Measurements from ENCODE around the gene LOXHD1. TPM values are rescaled to one million over a fixed set of nuclear protein-coding genes. Genes with fewer than 3 reads are reported as not detected.

LOXHD1 gene
- total RNA-seq, 6 donors from 2014 or later = 0.30 to 7.3 (median 1.00) TPM

DNA sequence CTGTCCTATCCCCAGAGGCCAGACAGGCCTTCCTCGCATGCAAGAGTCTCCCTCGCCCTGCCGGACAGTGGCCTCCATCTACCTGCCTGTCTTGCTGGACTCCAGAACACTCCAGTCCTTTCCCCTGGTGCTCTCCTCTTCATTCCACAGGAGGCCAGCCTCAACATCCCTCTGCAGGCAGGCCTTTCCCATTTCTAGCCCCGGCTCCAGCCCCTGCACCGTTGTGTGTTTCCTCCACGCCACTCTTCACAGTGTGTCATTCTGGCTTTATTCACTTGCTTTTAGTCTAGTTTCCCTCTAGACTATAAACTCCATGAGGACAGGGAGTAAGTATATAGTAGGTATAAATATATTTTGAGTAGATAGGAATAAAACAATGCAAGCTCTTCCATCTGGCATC is 81.2 kb downstream of the LOXHD1 start:
- ATAC-seq (ENCODE audit: low FRiP score in 2 of 2) (no peak), DNase-seq (no peak)
- Histone ChIP-seq H3K9me3 (peaks cover 0 to 2% (median 0%) of the 10 kb centered on the region in 4 donors), H3K36me3 (no peaks in the 10 kb centered on the region), H3K4me3 (no peak overlapping the region), H3K4me1 (no peaks in the 10 kb centered on the region), H3K27me3 (no peaks in the 10 kb centered on the region), H3K27ac (no peak overlapping the region)
- TF ChIP-seq, protein P1, sequence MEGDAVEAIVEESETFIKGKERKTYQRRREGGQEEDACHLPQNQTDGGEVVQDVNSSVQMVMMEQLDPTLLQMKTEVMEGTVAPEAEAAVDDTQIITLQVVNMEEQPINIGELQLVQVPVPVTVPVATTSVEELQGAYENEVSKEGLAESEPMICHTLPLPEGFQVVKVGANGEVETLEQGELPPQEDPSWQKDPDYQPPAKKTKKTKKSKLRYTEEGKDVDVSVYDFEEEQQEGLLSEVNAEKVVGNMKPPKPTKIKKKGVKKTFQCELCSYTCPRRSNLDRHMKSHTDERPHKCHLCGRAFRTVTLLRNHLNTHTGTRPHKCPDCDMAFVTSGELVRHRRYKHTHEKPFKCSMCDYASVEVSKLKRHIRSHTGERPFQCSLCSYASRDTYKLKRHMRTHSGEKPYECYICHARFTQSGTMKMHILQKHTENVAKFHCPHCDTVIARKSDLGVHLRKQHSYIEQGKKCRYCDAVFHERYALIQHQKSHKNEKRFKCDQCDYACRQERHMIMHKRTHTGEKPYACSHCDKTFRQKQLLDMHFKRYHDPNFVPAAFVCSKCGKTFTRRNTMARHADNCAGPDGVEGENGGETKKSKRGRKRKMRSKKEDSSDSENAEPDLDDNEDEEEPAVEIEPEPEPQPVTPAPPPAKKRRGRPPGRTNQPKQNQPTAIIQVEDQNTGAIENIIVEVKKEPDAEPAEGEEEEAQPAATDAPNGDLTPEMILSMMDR (IDR thresholded peaks at IDR 0.05) = no peak
- TF ChIP-seq EP300 (IDR thresholded peaks at IDR 0.05) (no peak), POLR2A (IDR thresholded peaks at IDR 0.05) (no peak), POLR2AphosphoS5 (IDR thresholded peaks at IDR 0.05) (no peak)
- WGBS, 2 donors = 96 to 97% methylated on average over 6 of the region's 6 CpGs

DNA sequence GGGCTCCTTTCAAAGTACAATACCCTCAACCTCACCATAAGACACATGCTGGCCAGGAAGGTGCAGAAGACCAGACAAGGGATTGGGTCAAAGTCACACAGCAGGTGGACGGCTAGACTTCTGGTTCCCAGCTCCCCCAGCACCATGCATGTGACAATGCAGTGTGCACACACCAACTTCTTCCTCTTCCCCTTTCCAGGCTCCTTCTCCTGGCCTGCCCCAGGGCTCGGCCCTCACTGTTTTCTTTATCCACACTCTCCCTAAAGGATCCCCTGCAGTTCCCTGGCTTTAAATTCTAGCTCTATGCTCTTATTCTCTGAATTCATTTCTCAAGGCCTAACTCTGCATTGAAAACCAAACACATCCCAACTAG is 82.3 kb downstream of the LOXHD1 start:
- Histone ChIP-seq H3K27me3 (no peaks in the 10 kb centered on the region), H3K27ac (no peak overlapping the region), H3K4me3 (no peak overlapping the region), H3K36me3 (no peaks in the 10 kb centered on the region), H3K9me3 (no peaks in the 10 kb centered on the region), H3K4me1 (no peaks in the 10 kb centered on the region)
- 68 to 73% methylated on average over 2 of the region's 2 CpGs for WGBS, 2 donors
- no peak for ATAC-seq (ENCODE audit: low FRiP score in 2 of 2)
- no peak for DNase-seq
- TF ChIP-seq POLR2A (IDR thresholded peaks at IDR 0.05) (no peak), POLR2AphosphoS5 (IDR thresholded peaks at IDR 0.05) (no peak), EP300 (IDR thresholded peaks at IDR 0.05) (no peak)
- TF ChIP-seq, protein P1 (IDR thresholded peaks at IDR 0.05) = no peak

DNA sequence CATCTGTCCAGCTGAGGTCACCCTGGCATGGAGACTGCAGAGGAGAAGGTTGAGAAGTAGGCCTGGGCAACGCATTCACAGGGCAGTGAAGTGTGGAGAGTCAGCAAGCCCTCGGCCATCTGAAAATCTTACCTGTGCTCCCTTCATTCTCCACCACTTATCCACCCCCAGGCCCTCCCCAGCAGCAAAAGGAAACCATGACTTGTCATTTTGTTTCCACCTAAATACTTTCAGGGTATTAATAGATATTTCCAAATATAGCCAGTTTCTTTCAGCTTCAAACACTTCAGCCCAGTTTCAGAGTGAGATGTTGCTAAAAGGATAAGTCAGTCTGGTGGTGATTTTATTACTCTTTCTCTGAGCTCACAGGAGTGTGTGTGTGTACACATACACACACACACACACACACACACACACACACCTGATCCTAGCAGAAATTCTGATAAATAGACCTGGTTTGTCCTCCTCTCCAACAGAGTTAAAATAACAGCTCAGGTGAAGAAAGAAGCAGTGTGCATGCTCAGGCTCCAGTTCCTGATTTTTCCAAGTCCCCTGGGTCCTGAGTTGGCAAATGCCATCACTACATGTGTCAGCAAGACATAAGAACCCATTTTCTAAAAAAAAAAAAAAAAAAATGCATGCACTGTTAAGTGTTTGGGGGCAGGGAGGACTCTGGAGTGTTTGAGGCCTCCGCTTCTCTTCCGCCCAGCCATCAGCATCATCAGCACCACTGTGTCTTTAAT is 82.8 kb downstream of the LOXHD1 start:
- Histone ChIP-seq H3K4me3 (no peak overlapping the region), H3K27me3 (no peaks in the 10 kb centered on the region), H3K36me3 (no peaks in the 10 kb centered on the region), H3K4me1 (no peaks in the 10 kb centered on the region), H3K27ac (no peak overlapping the region), H3K9me3 (no peaks in the 10 kb centered on the region)
- WGBS, 2 donors = 89 to 94% methylated on average over 4 of the region's 4 CpGs
- TF ChIP-seq POLR2A (IDR thresholded peaks at IDR 0.05) (no peak), POLR2AphosphoS5 (IDR thresholded peaks at IDR 0.05) (no peak), EP300 (IDR thresholded peaks at IDR 0.05) (no peak)
- TF ChIP-seq, protein P1 (IDR thresholded peaks at IDR 0.05) = no peak
- DNase-seq (no peak), ATAC-seq (ENCODE audit: low FRiP score in 2 of 2) (no peak)

DNA sequence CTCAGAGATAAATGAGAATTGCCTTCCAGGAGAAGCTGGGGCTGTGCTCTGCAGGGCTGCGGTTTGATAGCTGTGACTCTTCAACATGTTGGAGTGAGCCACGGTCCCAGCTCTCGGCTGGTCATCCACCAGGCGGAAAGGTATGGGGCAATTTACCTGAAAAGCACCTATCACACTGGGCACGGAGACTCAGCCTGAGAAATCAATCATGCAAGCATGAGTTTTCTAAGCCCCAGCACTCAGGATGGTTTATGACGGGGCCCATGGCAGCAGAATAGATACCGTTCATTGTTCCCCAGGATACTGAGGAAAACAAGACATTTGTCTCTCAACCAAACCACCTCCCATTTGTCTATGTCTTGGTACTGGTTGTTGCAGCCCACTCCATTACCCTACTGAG is 83.9 kb downstream of the LOXHD1 start:
- ATAC-seq (ENCODE audit: low FRiP score in 2 of 2) (no peak), DNase-seq (no peak)
- H3K36me3 ChIP-seq = no peaks in the 10 kb centered on the region
- no peak for TF ChIP-seq EP300 (IDR thresholded peaks at IDR 0.05)
- TF ChIP-seq POLR2A (IDR thresholded peaks at IDR 0.05) = no peak
- TF ChIP-seq, protein P1 (IDR thresholded peaks at IDR 0.05) = no peak
- TF ChIP-seq POLR2AphosphoS5 (IDR thresholded peaks at IDR 0.05) = no peak
- 84 to 90% methylated on average over 7 of the region's 7 CpGs for WGBS, 2 donors
- no peak overlapping the region for H3K4me3 ChIP-seq
- no peaks in the 10 kb centered on the region for H3K4me1 ChIP-seq
- H3K27ac ChIP-seq = no peak overlapping the region
- H3K9me3 ChIP-seq = no peaks in the 10 kb centered on the region
- H3K27me3 ChIP-seq = no peaks in the 10 kb centered on the region

DNA sequence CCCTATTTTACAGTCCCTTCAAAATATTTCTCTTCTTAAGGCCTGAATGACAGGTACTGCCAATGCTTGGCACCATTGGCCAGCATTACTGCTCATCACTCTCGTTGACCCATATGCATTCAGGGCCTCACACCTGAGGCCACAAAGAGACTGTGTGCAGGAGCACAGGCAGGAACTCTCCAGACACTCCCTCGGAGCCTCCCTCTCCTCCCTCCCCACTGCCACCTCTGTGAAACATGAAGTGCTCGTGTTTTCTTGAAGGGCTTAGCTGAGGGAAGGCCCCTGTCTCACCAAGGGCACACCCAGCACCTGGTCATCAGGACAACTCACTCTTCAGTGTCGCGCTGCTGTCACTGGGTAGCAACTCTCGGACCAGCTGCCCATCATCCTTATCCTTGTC is 85.3 kb downstream of the LOXHD1 start:
- Histone ChIP-seq H3K36me3 (no peaks in the 10 kb centered on the region), H3K4me3 (no peak overlapping the region), H3K9me3 (no peaks in the 10 kb centered on the region), H3K27me3 (no peaks in the 10 kb centered on the region), H3K27ac (no peak overlapping the region), H3K4me1 (no peaks in the 10 kb centered on the region)
- TF ChIP-seq POLR2A (IDR thresholded peaks at IDR 0.05) (no peak), EP300 (IDR thresholded peaks at IDR 0.05) (no peak), POLR2AphosphoS5 (IDR thresholded peaks at IDR 0.05) (no peak)
- TF ChIP-seq, protein P1 (IDR thresholded peaks at IDR 0.05) = no peak
- DNase-seq = no peak
- WGBS, 2 donors = 86 to 93% methylated on average over 3 to 6 of the region's 6 CpGs
- no peak for ATAC-seq (ENCODE audit: low FRiP score in 2 of 2)
